H1 (cell line): Measurements from ENCODE around the gene CLRN1. TPM values are rescaled to one million over a fixed set of nuclear protein-coding genes. Genes with fewer than 3 reads are reported as not detected.

Experiments used
- KDM5A ChIP-seq: fragments of 200-600 bp; IDR thresholded peaks from 2 replicates; pipeline ENCODE4 v1.7.1; 2012; ENCODE audit warnings: mild to moderate bottlenecking, low read length, inconsistent platforms, mixed read lengths
- RAD21 ChIP-seq, 2 experiments: IDR thresholded peaks in 1 of 2; conservative IDR thresholded peaks in 1 of 2; 2 replicates each; pipeline ENCODE4 v1.6.1; 2011; ENCODE audit warnings: low read depth in 2 of 2, low read length in 2 of 2, improper control_type of control experiment in 1 of 2, inconsistent platforms in 1 of 2, mild to moderate bottlenecking in 1 of 2, moderate library complexity in 1 of 2
- SAP30 ChIP-seq: fragments of 300-600 bp; sonication (generic); IDR thresholded peaks from 2 replicates; pipeline ENCODE4 v1.7.1; 2012; ENCODE audit warnings: low read length, moderate library complexity, mild to moderate bottlenecking, inconsistent platforms; ENCODE audit not compliant: insufficient read depth, insufficient replicate concordance
- polyA plus RNA-seq, 7 experiments: library from polyadenylated mRNA; depleted of rRNA in 3 of 7; stranded (reverse) in 5 of 7; unstranded in 2 of 7; fragments of >200 nt in 5 of 7; fragments of 200-250 nt in 2 of 7; gene quantifications; 1 replicate in 5 of 7; 2 replicates in 1 of 7; 4 replicates in 1 of 7; pipeline versions ENCODE4 v1.2.1 to v1.2.3, GENCODE V29; 2011 to 2013; ENCODE audit warnings: missing spikeins in 2 of 7, mixed read lengths in 2 of 7
- total RNA-seq: library from RNA; stranded (reverse); fragmentation: NEBNext Ultra II Directional; extraction: Animal tissue kit (Norgen Biotek cat#: 25700); gene quantifications from 2 replicates; pipeline ENCODE4 v1.2.1, GENCODE V29; 2021

Gene CLRN1
- total and polyA plus RNA-seq, 2 of the 8 experiments (the other 6 are each of a cell fraction or from before 2014, with no cell fraction given): 0.20 to 0.35 TPM

DNA sequence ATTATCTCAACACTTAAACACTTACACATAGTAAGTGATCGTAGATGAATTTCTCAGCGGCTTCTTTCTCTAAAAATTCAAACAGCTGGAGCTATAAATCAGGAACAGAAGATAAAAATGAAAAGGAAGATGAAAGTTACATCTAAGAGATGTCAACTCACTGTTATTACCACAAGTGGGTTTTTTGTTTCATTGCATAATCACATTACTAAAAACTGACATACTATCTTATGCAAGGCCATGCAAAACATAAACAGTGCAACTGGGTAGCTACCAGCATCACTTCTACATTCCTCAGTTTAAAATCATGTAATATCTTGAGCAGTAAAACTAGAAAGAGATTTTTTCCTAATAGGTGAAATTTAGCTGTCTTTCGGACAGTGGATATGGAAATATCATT lies 82.2 kb downstream of the CLRN1 start (continued):
- TF ChIP-seq SAP30 (no peak), RAD21 (IDR thresholded peaks at IDR 0.05 in 1 of 2, conservative IDR thresholded peaks at IDR 0.05 in 1 of 2; ENCODE audit: low read depth in 2 of 2, low read length in 2 of 2) (no peak), KDM5A (no peak)
